NCI-H748 treated with DMSO at 0.1 percent for 48 hours (cell line): ENCODE data around the gene FRK.
A peak's percentile ranks its signal among the peaks of the same experiment; 100 is the strongest.
"Not testable (repeated sequence)": the region's sequence is repeated elsewhere in the genome, so short reads cannot be mapped to it uniquely, and the experiment has no call there.

ENCODE experiments used
- DNase-seq: peaks from one replicate; lab custom pipeline; 2025; lab: John Stamatoyannopoulos, UW

Gene FRK

GRCh38 chr6:116073765-116074440 is 13.2 kb upstream of the FRK start:
- no peak for DNase-seq

- DNase-seq: no peak
Observed at GRCh38 chr6:116072368-116072767, 11.7 kb upstream of the FRK start.

GRCh38 chr6:116070616-116071389 is 10.1 kb upstream of the FRK start:
- peak; percentile 11 for DNase-seq

- no peak for DNase-seq
Observed at GRCh38 chr6:116070101-116070500, 9.4 kb upstream of the FRK start.

GRCh38 chr6:116066789-116067188 is 6.1 kb upstream of the FRK start:
- no peak for DNase-seq

- no peak for DNase-seq
Observed at GRCh38 chr6:116064666-116065065, 4.0 kb upstream of the FRK start.

- DNase-seq: no peak
Observed at GRCh38 chr6:116062496-116062895, 1.8 kb upstream of the FRK start.

GRCh38 chr6:116059713-116060571 is 749 bp downstream of the FRK start:
- DNase-seq: no peak

GRCh38 chr6:116057766-116058165 is 2.9 kb downstream of the FRK start:
- DNase-seq: no peak

GRCh38 chr6:116055513-116055912 is 5.2 kb downstream of the FRK start:
- no peak for DNase-seq

- no peak for DNase-seq
Observed at GRCh38 chr6:116051244-116051643, 9.4 kb downstream of the FRK start.

GRCh38 chr6:116050737-116051136 is 10.0 kb downstream of the FRK start:
- no peak for DNase-seq

GRCh38 chr6:116049321-116049720 is 11.4 kb downstream of the FRK start:
- no peak for DNase-seq

GRCh38 chr6:116047173-116047933 is 13.3 kb downstream of the FRK start:
- no peak for DNase-seq

- no peak for DNase-seq
Observed at GRCh38 chr6:116046737-116047136, 14.0 kb downstream of the FRK start.

GRCh38 chr6:116046272-116046671 is 14.4 kb downstream of the FRK start:
- DNase-seq: not testable (repeated sequence)

GRCh38 chr6:116041934-116042333 is 18.8 kb downstream of the FRK start:
- no peak for DNase-seq

GRCh38 chr6:116040993-116041392 is 19.7 kb downstream of the FRK start:
- no peak for DNase-seq

GRCh38 chr6:116036885-116037284 is 23.8 kb downstream of the FRK start:
- DNase-seq: no peak

- no peak for DNase-seq
Observed at GRCh38 chr6:116036075-116036773, 24.5 kb downstream of the FRK start.

GRCh38 chr6:116035616-116036015 is 25.1 kb downstream of the FRK start:
- DNase-seq: no peak
